HG03280 (cell line): ENCODE measurements around the gene CD96.
"Not testable (repeated sequence)": the region's sequence is repeated elsewhere in the genome, so short reads cannot be mapped to it uniquely, and the experiment has no call there.

Experiments used
- ATAC-seq: cut with Tn5 transposase; IDR thresholded peaks from one replicate; pipeline ENCODE4 v1.9.1; 2021; ENCODE audit warnings: mild to moderate bottlenecking, moderate library complexity; ENCODE audit not compliant: unreplicated experiment

The CD96 gene

DNA sequence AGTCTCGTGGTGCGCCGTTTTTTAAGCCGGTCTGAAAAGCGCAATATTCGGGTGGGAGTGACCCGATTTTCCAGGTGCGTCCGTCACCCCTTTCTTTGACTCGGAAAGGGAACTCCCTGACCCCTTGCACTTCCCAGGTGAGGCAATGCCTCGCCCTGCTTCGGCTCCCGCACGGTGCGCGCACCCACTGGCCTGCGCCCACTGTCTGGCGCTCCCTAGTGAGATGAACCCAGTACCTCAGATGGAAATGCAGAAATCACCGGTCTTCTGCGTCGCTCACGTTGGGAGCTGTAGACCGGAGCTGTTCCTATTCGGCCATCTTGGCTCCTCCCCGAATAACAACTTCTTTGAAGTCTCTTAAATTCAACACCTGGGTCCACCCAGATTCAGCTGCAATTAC is 19.9 kb downstream of the CD96 start:
- ATAC-seq = not testable (repeated sequence)

DNA sequence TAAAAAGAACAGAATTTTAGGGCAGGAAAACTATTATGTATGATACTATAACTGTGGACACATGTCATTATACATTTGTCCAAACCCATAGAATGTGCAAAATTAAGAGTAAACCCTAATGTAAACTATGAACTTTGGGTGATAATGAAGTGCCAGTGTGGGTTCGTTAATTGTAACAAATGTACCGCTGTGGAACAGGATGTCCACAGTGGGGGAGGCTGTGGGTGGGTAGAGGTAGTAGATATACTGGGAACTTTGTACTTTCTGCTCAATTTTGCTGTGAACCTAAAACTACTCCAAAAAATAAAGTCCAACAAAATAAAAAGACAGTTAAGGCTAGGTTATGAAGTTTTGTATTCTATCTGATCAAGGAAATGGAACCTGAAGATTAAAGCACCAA is 24.8 kb downstream of the CD96 start:
- no peak for ATAC-seq

DNA sequence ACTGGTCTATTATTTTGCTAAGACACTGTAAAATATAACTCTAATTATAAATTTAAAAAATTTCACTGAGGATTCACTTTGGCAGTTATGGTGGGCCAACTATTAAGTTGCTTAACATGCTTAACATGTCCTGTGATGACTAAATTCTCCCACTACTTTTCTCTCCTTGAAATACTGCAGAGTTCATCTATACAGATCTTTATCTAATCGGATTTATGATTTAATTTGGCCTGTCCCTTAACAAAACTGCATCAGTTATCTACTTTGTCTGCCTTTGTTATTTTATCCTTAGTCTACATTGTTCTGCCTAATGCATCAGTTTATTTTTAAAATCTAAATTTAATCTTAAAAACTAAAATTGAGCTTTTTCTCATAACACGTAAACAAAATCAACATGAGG is 26.4 kb downstream of the CD96 start:
- no peak for ATAC-seq

GRCh38 chr3:111568911-111569310 is 26.9 kb downstream of the CD96 start:
- no peak for ATAC-seq

GRCh38 chr3:111570404-111571030 is 28.5 kb downstream of the CD96 start:
- no peak for ATAC-seq

GRCh38 chr3:111571282-111571681 is 29.3 kb downstream of the CD96 start:
- ATAC-seq = no peak

DNA sequence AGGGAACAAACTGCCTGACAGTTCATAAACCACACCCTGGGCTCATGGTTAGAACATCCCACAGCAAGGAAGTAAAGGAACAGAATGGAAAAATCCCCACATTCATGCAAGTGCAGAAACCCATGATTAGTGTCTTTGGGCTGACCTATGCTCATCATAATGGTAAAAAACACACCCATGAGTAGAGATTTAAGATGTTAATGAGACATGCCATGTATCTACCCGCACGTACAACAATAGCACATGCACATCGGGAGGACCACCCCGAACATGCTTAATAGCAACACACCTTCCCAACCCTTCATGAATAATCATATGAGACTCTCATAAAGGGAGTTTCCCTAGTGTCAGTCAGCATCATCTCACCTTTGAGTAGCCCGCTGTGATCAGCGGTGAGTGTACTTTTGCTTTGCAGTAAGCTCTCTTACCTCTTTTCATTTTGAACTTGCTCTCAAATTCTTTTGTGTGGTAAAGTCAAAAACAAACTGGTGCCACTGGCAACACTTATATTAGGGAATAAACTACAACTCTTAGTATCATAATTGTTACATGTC is 30.0 kb downstream of the CD96 start:
- no peak for ATAC-seq

GRCh38 chr3:111577113-111577512 is 35.1 kb downstream of the CD96 start:
- ATAC-seq = no peak

GRCh38 chr3:111577798-111578685 is 36.0 kb downstream of the CD96 start:
- ATAC-seq = peak; percentile 91

DNA sequence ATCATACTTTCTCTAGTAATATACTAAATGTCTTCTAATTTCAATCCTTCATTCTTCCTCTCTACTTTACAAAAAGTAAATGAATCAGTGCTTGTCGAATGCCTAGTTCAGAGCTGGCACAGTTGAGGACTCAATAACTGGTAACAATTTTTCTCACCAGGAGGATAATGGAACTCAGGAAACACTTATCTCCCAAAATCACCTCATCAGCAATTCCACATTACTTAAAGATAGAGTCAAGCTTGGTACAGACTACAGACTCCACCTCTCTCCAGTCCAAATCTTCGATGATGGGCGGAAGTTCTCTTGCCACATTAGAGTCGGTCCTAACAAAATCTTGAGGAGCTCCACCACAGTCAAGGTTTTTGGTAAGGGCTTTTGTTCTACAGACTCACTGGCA is 36.9 kb downstream of the CD96 start:
- ATAC-seq = no peak

- ATAC-seq = no peak
Observed at GRCh38 chr3:111579495-111579894, 37.5 kb downstream of the CD96 start.

DNA sequence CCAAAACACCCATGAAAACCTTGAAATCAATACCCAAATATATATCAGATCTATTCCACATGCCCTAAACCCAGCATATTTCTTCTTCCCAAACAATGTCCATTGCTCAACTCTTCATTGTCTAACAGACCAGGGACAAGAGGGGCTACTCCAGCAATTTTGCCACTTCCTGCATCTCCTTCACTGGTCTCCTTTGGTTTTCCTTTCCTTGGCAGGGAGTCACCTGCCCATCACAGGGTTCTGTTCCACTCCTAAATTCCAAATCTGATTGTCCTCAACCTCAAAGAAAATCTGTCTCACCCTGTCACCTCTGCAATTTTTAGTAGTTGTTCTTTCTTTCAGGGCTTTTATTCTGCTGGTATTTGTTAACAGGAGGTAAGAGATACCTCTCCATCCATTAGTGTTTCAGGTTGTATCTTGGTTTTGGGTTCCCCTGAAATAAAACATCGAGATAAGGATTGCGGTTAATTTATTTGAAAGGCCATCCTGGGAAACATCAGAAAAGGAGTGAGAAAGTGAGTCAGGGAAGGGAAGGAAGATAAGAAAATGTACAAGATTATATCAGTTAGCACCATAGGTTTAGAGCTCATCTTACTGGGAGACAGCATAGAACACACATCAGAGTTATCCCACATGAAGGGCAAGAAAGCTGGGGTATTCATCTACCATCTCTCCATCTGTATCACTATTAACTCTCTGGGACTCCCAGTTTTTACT is 39.6 kb downstream of the CD96 start:
- ATAC-seq = no peak

DNA sequence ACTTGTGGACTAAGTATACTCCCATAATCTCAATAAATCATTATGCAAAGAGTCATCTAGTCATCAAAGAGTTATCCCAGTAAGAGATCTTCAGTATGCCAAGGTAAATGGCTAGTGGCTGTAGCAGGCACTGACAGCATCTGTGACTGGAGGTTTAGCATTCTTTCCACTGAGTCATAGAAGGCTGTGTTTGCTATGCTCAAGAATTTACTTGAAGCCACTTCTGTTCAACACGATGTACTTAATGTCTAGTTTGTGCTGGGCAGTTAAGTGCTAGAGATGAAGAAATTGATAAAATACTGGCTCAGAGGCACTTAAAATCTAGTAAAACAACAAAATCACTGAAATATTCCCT is 40.1 kb downstream of the CD96 start:
- ATAC-seq = no peak

DNA sequence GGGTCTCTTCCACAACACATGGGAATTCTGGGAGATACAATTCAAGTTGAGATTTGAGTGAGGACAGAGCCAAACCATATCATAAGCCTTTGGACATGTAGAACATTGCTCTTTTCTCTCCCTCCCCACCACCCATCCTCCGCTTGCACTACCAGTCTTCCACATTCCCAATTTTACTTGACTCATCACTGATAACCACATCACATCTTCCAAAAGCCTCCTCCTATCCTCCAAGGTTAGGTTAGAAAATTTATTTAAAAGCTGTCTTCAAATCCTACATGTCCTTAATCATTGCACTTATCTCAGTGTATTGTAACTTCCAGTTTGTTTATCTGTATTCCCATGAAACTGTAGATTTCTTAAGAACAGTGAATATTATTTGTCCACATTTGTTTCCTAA is 42.7 kb downstream of the CD96 start:
- no peak for ATAC-seq

DNA sequence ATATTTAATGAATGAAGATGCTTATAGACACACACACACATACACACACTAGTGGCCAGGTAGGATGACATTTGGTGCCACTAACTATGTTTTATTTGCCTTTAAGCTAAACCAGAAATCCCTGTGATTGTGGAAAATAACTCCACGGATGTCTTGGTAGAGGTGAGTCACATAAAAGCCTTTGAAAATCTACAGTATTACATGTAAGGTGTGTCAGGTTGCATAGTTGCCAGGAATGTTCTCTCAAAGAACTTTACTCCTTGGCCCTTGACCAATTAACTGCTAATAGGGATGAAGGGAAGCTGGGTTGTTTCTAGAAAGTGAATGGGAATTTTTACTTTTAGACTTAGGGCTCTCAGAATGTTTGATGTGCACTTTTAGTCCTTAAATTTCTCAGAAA is 43.2 kb downstream of the CD96 start:
- no peak for ATAC-seq

GRCh38 chr3:111588527-111588926 is 46.5 kb downstream of the CD96 start:
- ATAC-seq = no peak

GRCh38 chr3:111589303-111590142 is 47.5 kb downstream of the CD96 start:
- no peak for ATAC-seq

- no peak for ATAC-seq
Observed at GRCh38 chr3:111590143-111590491, 48.1 kb downstream of the CD96 start.

- no peak for ATAC-seq
Observed at GRCh38 chr3:111591555-111591954, 49.6 kb downstream of the CD96 start.

DNA sequence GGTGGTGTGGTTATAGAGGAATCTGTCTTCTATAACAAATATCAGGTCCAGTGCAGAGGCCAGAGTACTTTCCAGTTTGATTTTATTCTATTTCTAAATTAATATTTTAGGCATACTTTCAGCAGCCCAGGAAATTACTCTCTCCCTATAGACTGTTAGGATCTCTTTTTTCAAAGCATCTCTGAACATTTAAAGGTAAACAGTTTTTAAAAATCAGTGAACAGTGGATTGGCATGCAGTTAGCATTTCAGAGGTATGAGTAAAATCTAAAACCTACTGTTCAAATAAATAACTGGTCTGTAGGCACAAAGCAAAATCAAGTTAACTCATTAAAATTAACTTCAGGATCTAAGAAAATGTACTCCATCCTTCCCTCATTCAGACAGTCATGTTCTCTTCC is 50.1 kb downstream of the CD96 start:
- ATAC-seq = no peak

- ATAC-seq = no peak
Observed at GRCh38 chr3:111592936-111593335, 50.9 kb downstream of the CD96 start.
